Panc1 (cell line): ENCODE results near the gene SAMD11. TPM values are rescaled to one million over a fixed set of nuclear protein-coding genes. Genes with fewer than 3 reads are reported as not detected.
"Not testable (repeated sequence)": the region's sequence is repeated elsewhere in the genome, so short reads cannot be mapped to it uniquely, and the experiment has no call there.

Experiments used
- ATAC-seq: fragments of 200-7000 bp; cut with Tn5 transposase; 2 replicates; pipeline ENCODE4 v1.9.1; 2020; ENCODE audit warnings: mild to moderate bottlenecking, moderate library complexity
- BruUV-seq: library from RNA; stranded (reverse); fragments of 400-500 nt; replicated peaks from 2 replicates; lab custom pipeline; 2021; lab: Mats Ljungman, UMichigan
- CTCF ChIA-PET: fragments of 300-600 bp; sonication (Branson Sonifier 250); formaldehyde crosslinking; loops from one replicate; lab custom pipeline; 2022; ENCODE audit warnings: antibody characterized with exemption; lab: Charles Lee
- POLR2A ChIA-PET: fragments of 300-600 bp; sonication (Branson Sonifier 250); formaldehyde crosslinking; loops from one replicate; lab custom pipeline; 2022; ENCODE audit warnings: antibody characterized with exemption; lab: Charles Lee
- DNase-seq: peaks from one replicate; pipeline ENCODE4 v3.0.0-alpha.2; 2010; ENCODE audit warnings: low read depth, low spot score
- H3K27ac ChIP-seq: 2 replicates; pipeline ENCODE4 v1.5.1; 2011; ENCODE audit warnings: mild to moderate bottlenecking, low read length, inconsistent platforms
- H3K27me3 ChIP-seq: fragments of 200-500 bp; sonication (Bioruptor generic); 2 replicates; pipeline ENCODE4 v1.6.0; 2014; ENCODE audit warnings: low read length, inconsistent platforms; ENCODE audit not compliant: control insufficient read depth, insufficient read depth
- H3K36me3 ChIP-seq: fragments of 200-500 bp; sonication (Bioruptor generic); 2 replicates; pipeline ENCODE4 v1.5.1; 2014; ENCODE audit warnings: inconsistent platforms, mild to moderate bottlenecking, low read length, moderate library complexity; ENCODE audit not compliant: control insufficient read depth, insufficient read depth
- H3K4me1 ChIP-seq: 2 replicates; pipeline ENCODE4 v1.5.1; 2011; ENCODE audit warnings: inconsistent platforms, mild to moderate bottlenecking, low read length, moderate library complexity; ENCODE audit not compliant: control insufficient read depth, insufficient read depth
- H3K4me3 ChIP-seq, 2 experiments: 2 replicates each; pipeline ENCODE4 v1.5.1; 2011 to 2012; ENCODE audit warnings: low read depth in 2 of 2, low read length in 2 of 2, mild to moderate bottlenecking in 2 of 2, inconsistent platforms in 1 of 2, moderate library complexity in 1 of 2
- H3K9me3 ChIP-seq: fragments of 200-500 bp; sonication (Bioruptor generic); 2 replicates; pipeline ENCODE4 v1.5.1; 2014; ENCODE audit warnings: low read depth, mild to moderate bottlenecking, inconsistent platforms, low read length, moderate library complexity; ENCODE audit not compliant: control insufficient read depth, insufficient read depth
- CTCF ChIP-seq: fragments of 450-650 bp; IDR thresholded peaks from 2 replicates; pipeline ENCODE4 v1.5.1; 2017; ENCODE audit warnings: mild to moderate bottlenecking
- POLR2AphosphoS5 ChIP-seq: IDR thresholded peaks from 2 replicates; pipeline ENCODE4 v1.6.1; 2012; ENCODE audit warnings: mild to moderate bottlenecking, low read depth, low read length, moderate library complexity
- REST ChIP-seq, 2 experiments: IDR thresholded peaks; 2 replicates each; pipeline ENCODE4 v1.6.1; 2011 to 2012; ENCODE audit warnings: low read depth in 2 of 2, control low read depth in 1 of 2, low read length in 1 of 2, mild to moderate bottlenecking in 1 of 2, moderate library complexity in 1 of 2; ENCODE audit not compliant: insufficient read depth in 1 of 2
- TCF7L2 ChIP-seq: IDR thresholded peaks from 2 replicates; pipeline ENCODE4 v1.6.1; 2011; ENCODE audit warnings: mild to moderate bottlenecking, low read depth, low read length, inconsistent platforms
- in situ Hi-C: cut with HindIII; loops from 2 replicates; pipeline ENCODE4 v1.10.0; 2016; ENCODE audit warnings: low sequenced_read_pairs, low pct_unique_long_range_greater_than_20kb
- intact Hi-C: fragments of 100-400 bp; cut with micrococcal nuclease; formaldehyde crosslinking; loops from one replicate; pipeline ENCODE4 v1.10.0; 2022; ENCODE audit not compliant: unreplicated experiment
- total RNA-seq: library from RNA; stranded (reverse); gene quantifications from one replicate; pipeline ENCODE4 v1.2.1, GENCODE V29; 2021; ENCODE audit not compliant: unreplicated experiment

Gene SAMD11
- total RNA-seq, 1 experiment from 2014 or later: 51.8 TPM

- in situ Hi-C loops: not testable (repeated sequence)
These were observed 67.6 kb downstream of the SAMD11 start for GRCh38 chr1:991275-991674.

GRCh38 chr1:991895-992294 lies 68.2 kb downstream of the SAMD11 start:
- Histone ChIP-seq H3K4me3 (no peak overlapping the region), H3K4me1 (peaks cover 6% of the 10 kb centered on the region), H3K27ac (no peak overlapping the region), H3K9me3 (no peaks in the 10 kb centered on the region), H3K36me3 (no peaks in the 10 kb centered on the region), H3K27me3 (no peaks in the 10 kb centered on the region)
- BruUV-seq: no TSS peak
- ChIA-PET POLR2A (no interaction called here), CTCF (interaction anchor here (0.6 kb wide), 1 partner anchor 27 kb away, joined by 3 read pairs; no protein-coding TSS in a partner anchor)
- in situ Hi-C loops: no loop called here
- DNase-seq: no peak
- no peak for ATAC-seq
- intact Hi-C loops: no loop called here
- no peak for TF ChIP-seq TCF7L2
- TF ChIP-seq POLR2AphosphoS5: no peak
- TF ChIP-seq CTCF: no peak
- TF ChIP-seq REST (IDR thresholded peaks at IDR 0.05; ENCODE audit: insufficient read depth in 1 of 2, low read depth in 2 of 2, low read length in 1 of 2): no peak

More at GRCh38 chr1:991275-991674, 67.6 kb downstream of the SAMD11 start:
- DNase-seq, H3K27ac ChIP-seq, H3K4me1 ChIP-seq, ATAC-seq, H3K27me3 ChIP-seq, H3K4me3 ChIP-seq, CTCF ChIA-PET, POLR2A ChIA-PET, H3K36me3 ChIP-seq, H3K9me3 ChIP-seq, intact Hi-C loops, BruUV-seq: not testable (repeated sequence)

GRCh38 chr1:992362-992761 lies 68.6 kb downstream of the SAMD11 start:
- Histone ChIP-seq H3K27me3 (no peaks in the 10 kb centered on the region), H3K4me3 (no peak overlapping the region), H3K27ac (no peak overlapping the region), H3K4me1 (peaks cover 11% of the 10 kb centered on the region), H3K9me3 (no peaks in the 10 kb centered on the region), H3K36me3 (no peaks in the 10 kb centered on the region)
- ATAC-seq (no peak), DNase-seq (no peak)
- TF ChIP-seq CTCF (no peak), TCF7L2 (no peak)
- BruUV-seq: no TSS peak
- ChIA-PET POLR2A (no interaction called here), CTCF (interaction anchor here (0.6 kb wide), 1 partner anchor 26 kb away, joined by 3 read pairs; no protein-coding TSS in a partner anchor)
- intact Hi-C loops: no loop called here
- in situ Hi-C loops: no loop called here
